ENCODE data around the gene ASCL2.
"Not testable (repeated sequence)": the region's sequence is repeated elsewhere in the genome, so short reads cannot be mapped to it uniquely, and the experiment has no call there.

Gene ASCL2

GRCh38 chr11:2237457-2238238 lies 32.7 kb downstream of the ASCL2 start:
- no peak for DNase-seq (ENCODE audit: extremely low read depth in 1 of 2, low read depth in 1 of 2)

- DNase-seq (ENCODE audit: extremely low read depth in 1 of 2, low read depth in 1 of 2): not testable (repeated sequence)
These were observed 33.8 kb downstream of the ASCL2 start for GRCh38 chr11:2236381-2237134.

- DNase-seq (ENCODE audit: extremely low read depth in 1 of 2, low read depth in 1 of 2): no peak
These were observed 34.6 kb downstream of the ASCL2 start for GRCh38 chr11:2235588-2236326.

DNA sequence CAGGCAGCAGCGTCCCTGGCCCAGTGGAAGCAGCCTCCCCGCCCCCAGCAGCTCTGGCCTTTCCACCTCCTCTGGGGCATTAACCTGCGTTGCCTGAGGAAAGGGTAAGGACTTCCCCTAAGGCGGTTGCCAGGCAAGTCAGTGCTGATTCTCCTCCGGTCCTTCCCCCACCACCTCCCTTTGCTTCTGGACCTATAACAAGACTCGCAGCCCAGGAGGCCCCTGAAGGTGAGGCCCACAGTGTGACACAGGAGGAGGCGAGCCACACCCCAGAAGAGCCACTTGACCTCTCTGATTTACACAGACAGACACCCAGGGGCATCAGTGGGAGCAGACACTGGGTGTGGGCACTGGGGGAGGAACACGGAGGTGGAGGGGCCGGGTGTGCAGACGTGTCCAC lies 35.4 kb downstream of the ASCL2 start:
- DNase-seq (ENCODE audit: extremely low read depth in 1 of 2, low read depth in 1 of 2): no peak

DNA sequence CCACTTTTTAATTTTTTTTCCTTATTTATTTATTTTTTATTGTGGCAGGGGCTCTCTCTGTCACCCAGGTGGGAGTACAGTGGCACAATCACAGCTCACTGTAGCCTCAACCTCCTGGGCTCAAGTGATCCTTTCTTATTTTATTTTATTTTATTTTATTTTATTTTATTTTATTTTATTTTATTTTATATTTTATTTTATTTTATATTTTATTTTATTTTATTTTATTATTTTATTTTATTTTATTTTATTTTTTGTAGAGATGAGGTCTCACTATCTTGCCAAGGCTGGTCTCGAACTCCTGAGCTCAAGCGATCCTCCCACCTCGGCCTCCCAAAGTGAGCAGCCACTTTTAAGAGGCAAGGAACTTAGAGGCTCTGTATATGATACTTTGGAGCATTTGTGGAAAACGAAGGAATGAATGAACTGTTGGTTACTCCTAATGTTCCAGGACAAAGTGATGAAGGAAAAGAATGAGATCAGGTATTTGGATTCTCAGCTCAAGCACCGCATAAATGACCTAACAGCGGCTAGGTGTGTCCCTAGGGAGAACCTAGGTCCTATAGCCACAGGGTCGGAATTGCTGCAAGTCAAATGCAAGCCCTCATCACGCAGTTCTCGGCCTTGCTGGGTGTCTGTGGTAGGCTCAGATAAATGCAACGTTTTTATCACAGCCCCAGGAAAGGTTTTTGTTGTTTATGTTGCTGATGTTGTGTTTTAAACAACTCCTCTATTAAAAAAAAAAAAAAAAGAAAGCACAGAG lies 36.5 kb downstream of the ASCL2 start:
- no peak for DNase-seq (ENCODE audit: extremely low read depth in 1 of 2, low read depth in 1 of 2)

DNA sequence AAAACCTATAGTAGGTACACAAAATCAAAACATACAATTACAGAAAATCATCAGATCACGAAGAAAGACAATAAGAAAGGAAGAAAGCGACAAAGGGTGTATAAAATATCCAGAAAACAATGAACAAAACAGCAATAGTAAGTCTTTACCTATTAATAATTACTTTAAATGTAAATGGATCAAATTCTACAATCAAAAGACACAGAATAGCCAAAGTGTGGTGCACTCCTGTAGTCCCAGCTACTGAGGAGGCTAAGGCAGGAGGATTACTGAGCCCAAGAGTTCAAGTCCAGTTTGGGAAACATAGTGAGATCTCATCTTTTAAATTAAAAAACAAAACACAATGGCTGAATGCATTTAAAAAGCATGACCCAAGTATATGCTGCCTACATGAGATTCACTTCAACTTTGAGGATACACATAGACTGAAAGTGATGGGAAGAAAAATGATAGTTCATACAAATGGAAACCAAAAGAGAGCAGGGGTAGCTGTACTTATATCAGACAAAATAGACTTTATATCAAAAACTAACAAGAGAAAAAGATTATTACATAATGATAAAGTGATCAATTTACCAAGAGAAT lies 40.6 kb downstream of the ASCL2 start:
- DNase-seq (ENCODE audit: extremely low read depth in 1 of 2, low read depth in 1 of 2): no peak

- no peak for DNase-seq (ENCODE audit: extremely low read depth in 1 of 2, low read depth in 1 of 2)
These were observed 46.1 kb downstream of the ASCL2 start for GRCh38 chr11:2224254-2224653.

DNA sequence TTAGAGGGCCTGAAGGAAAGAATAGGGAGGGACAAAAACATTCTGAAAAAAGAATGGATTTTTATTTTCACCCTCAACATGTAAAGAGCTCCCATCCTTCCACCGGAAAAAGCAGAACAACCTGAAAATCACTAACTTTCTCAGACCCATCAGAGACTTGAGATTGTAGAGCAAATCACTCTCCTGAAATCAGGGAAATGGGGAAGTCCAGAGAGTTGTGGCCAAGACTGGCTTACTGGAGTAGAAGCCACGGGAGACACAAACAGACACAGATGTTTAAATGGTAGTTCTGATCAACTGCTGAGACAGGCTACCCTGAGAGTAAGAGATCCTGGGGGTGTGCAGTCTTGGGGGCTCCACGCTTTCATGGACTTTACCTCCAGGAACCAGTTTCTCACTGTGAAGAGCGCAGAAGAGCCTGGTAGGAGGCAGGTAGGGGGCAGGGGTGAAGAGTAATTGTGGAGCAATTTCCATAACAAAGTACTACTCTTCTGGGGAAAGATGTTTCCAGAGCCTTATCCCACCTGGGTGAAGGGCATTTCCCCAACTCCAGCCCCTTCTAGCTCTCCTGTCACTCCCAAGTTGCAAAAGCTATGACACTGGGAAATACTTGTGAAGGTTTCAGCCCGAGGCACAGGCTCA lies 47.1 kb downstream of the ASCL2 start:
- DNase-seq (ENCODE audit: extremely low read depth in 1 of 2, low read depth in 1 of 2): no peak

GRCh38 chr11:2222451-2222850 lies 47.9 kb downstream of the ASCL2 start:
- DNase-seq (ENCODE audit: extremely low read depth in 1 of 2, low read depth in 1 of 2): no peak

DNA sequence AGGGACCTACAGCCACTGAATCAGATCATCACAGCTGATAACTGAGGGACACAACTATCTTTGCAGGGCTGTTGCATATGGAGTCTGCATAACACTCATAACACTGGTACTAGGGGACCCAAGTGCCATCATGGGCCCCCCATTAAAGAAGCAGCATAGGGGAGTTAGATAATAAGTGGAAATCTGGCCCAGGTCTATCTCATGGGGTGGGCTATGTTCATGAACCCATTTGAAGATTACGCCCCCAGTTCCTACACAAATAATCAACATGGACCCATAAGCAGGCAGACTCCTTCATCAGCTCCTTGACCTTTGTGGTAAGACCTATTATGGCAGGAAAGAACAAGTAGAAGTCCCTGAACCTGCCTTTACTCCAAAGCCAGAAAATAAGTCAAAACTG lies 48.8 kb downstream of the ASCL2 start:
- no peak for DNase-seq (ENCODE audit: extremely low read depth in 1 of 2, low read depth in 1 of 2)

DNA sequence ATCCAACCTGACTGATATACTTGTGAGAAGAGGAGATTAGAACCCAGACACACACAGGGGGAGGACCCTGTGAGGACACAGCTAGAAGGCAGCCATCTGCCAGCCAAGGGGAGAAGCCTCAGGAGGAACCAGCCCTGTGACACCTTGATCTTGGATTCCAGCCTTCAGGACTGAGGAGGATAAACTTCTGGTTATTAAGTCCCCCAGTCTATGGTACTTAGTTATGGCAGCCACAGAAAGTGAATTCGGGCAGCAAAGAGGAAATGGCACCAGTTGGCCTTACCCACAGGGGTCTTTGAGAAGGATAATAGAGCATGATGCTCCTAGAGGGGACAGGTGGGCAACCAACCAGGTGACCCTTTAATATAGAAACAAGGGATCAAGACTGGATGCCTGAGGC lies 49.4 kb downstream of the ASCL2 start:
- DNase-seq (ENCODE audit: extremely low read depth in 1 of 2, low read depth in 1 of 2): no peak

GRCh38 chr11:2220173-2220771 lies 50.1 kb downstream of the ASCL2 start:
- DNase-seq (ENCODE audit: extremely low read depth in 1 of 2, low read depth in 1 of 2): no peak

DNA sequence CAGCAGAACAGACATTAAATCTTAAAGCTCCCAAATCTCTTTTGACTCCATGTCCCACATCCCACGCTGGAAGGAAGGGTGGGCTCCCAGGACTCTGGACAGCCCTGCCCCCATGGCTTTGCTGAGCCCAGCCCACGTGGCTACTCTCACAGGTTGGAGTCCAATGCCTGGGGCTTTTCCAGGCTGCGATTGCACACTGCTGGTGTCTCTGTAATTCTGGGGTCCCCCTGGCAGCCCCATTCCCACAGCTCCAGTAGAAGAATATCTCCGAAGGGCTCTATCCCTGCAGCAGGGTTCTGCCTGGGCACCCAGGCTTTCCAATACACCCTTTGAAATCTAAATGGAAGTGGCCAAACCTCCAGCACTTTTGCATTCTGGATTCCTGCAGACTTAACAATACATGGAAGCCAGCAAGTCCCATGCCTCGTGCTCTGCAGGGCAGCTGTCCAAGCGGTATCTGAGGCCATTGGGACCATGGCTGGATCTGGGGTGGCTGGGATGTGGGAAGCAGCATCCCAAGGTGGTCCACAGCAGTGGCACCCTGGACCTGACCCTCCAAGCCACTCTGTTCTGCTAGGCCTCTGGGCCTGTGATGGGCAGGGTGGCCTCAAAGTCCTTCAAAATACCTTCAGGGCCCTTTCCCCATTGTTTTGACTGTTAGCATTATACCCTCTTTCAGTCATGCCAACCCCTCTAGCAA lies 50.9 kb downstream of the ASCL2 start:
- no peak for DNase-seq (ENCODE audit: extremely low read depth in 1 of 2, low read depth in 1 of 2)
